GM12878 (cell line): ENCODE data around the gene POU6F2. TPM values are rescaled to one million over a fixed set of nuclear protein-coding genes. Genes with fewer than 3 reads are reported as not detected.
A peak's percentile ranks its signal among the peaks of the same experiment; 100 is the strongest.

ENCODE experiments used
- ATAC-seq: fragments of 200-7000 bp; cut with Tn5 transposase; 3 replicates; pipeline ENCODE4 v1.9.1; 2020; ENCODE audit warnings: mild to moderate bottlenecking, moderate library complexity
- BruUV-seq: library from RNA; stranded (reverse); fragments of 400-500 nt; replicated peaks from 2 replicates; lab custom pipeline; 2021; lab: Mats Ljungman, UMichigan
- CTCF ChIA-PET: fragments of 300-600 bp; sonication (Branson Sonifier 250); formaldehyde crosslinking; extraction: SDS; loops from one replicate; lab custom pipeline; 2021; ENCODE audit warnings: inconsistent platforms; lab: Yijun Ruan, JAX
- POLR2A ChIA-PET: fragments of 350-600 bp; formaldehyde crosslinking; extraction: SDS; loops from one replicate; lab custom pipeline; 2021; ENCODE audit warnings: inconsistent platforms; lab: Charles Lee
- RAD21 ChIA-PET: fragments of 300-600 bp; sonication (Branson Sonifier 250); formaldehyde crosslinking; loops from one replicate; lab custom pipeline; 2023; ENCODE audit warnings: antibody characterized with exemption; ENCODE audit not compliant: unreplicated experiment; lab: Charles Lee
- SMC1A ChIA-PET: fragments of 300-600 bp; sonication (Branson Sonifier 250); formaldehyde crosslinking; loops from one replicate; lab custom pipeline; 2023; ENCODE audit not compliant: unreplicated experiment, uncharacterized antibody; lab: Charles Lee
- DNase-seq: peaks from one replicate; pipeline ENCODE4 v3.0.0-alpha.2; 2011; ENCODE audit warnings: low read depth, low spot score
- FAIRE-seq: peaks from 3 replicates; lab custom pipeline; 2011; peaks lifted over from hg19 to GRCh38; lab: Jason Lieb, UNC
- H2AFZ ChIP-seq: 2 replicates; pipeline ENCODE4 v1.6.0; 2011; ENCODE audit warnings: low read depth, low read length, control low read depth; ENCODE audit not compliant: control insufficient read depth
- H3K27ac ChIP-seq: 2 replicates; pipeline ENCODE4 v1.5.1; 2011; ENCODE audit warnings: control low read depth; ENCODE audit not compliant: control insufficient read depth, insufficient read depth
- H3K27me3 ChIP-seq, 2 experiments: replicated peaks in 1 of 2; 2 replicates each; pipeline versions ENCODE4 v1.6.0 to v1.6.1; 2011; ENCODE audit warnings: low read length in 1 of 2; ENCODE audit not compliant: control insufficient read depth in 2 of 2, insufficient read depth in 2 of 2
- H3K36me3 ChIP-seq, 2 experiments: 2 replicates each; pipeline ENCODE4 v1.5.1; 2011; ENCODE audit warnings: low read length in 1 of 2; ENCODE audit not compliant: control insufficient read depth in 2 of 2, insufficient read depth in 2 of 2
- H3K4me1 ChIP-seq: 2 replicates; pipeline ENCODE4 v1.6.1; 2011; ENCODE audit warnings: mild to moderate bottlenecking, low read length, moderate library complexity, mixed read lengths; ENCODE audit not compliant: control insufficient read depth, insufficient read depth
- H3K4me2 ChIP-seq: 2 replicates; pipeline ENCODE4 v1.6.0; 2011; ENCODE audit warnings: control low read depth; ENCODE audit not compliant: control insufficient read depth, insufficient read depth
- H3K4me3 ChIP-seq: fragments of 200-600 bp; sonication (generic); 2 replicates; pipeline ENCODE4 v1.5.1; 2016
- H3K79me2 ChIP-seq: 2 replicates; pipeline ENCODE4 v1.6.0; 2011; ENCODE audit warnings: low read length; ENCODE audit not compliant: control insufficient read depth, insufficient read depth
- H3K9ac ChIP-seq: 2 replicates; pipeline ENCODE4 v1.8.0; 2011; ENCODE audit warnings: low read length, control low read depth, mixed read lengths; ENCODE audit not compliant: control insufficient read depth, insufficient read depth
- H3K9me3 ChIP-seq: replicated peaks from 3 replicates; pipeline ENCODE4 v1.5.1; 2011; ENCODE audit warnings: mild to moderate bottlenecking, low read length; ENCODE audit not compliant: control insufficient read depth, insufficient read depth
- H4K20me1 ChIP-seq: 2 replicates; pipeline ENCODE4 v1.6.0; 2011; ENCODE audit not compliant: control insufficient read depth, insufficient read depth
- BHLHE40 ChIP-seq, 2 experiments: fragments of 450-650 bp in 1 of 2; IDR thresholded peaks; 2 replicates each; pipeline ENCODE4 v1.6.1; 2011 to 2017; ENCODE audit warnings: low read depth in 2 of 2, borderline replicate concordance in 1 of 2, improper control_type of control experiment in 1 of 2, low read length in 1 of 2, mild to moderate bottlenecking in 1 of 2
- ETV6 ChIP-seq, 2 experiments: fragments of 450-650 bp in 1 of 2; IDR thresholded peaks in 1 of 2; conservative IDR thresholded peaks in 1 of 2; 2 replicates each; pipeline ENCODE4 v1.6.1; 2014; ENCODE audit warnings: antibody characterized with exemption in 1 of 2, borderline replicate concordance in 1 of 2, low read depth in 1 of 2, mild to moderate bottlenecking in 1 of 2, moderate library complexity in 1 of 2
- IKZF2 ChIP-seq, 2 experiments: fragments of 450-650 bp; IDR thresholded peaks; 2 replicates each; pipeline ENCODE4 v1.6.1; 2017; ENCODE audit warnings: mild to moderate bottlenecking in 2 of 2, moderate library complexity in 2 of 2
- MTA2 ChIP-seq: fragments of 450-650 bp; IDR thresholded peaks from 2 replicates; pipeline ENCODE4 v1.6.1; 2016; ENCODE audit warnings: low read depth, mild to moderate bottlenecking, moderate library complexity
- MXI1 ChIP-seq: fragments of 150-350 bp; IDR thresholded peaks from 2 replicates; pipeline ENCODE4 v1.6.1; 2011; ENCODE audit warnings: low read depth, mild to moderate bottlenecking, inconsistent platforms, low read length, improper control_type of control experiment
- NFIC ChIP-seq: IDR thresholded peaks from 2 replicates; pipeline ENCODE4 v1.6.1; 2012; ENCODE audit warnings: low read depth, mild to moderate bottlenecking, inconsistent platforms, low read length, moderate library complexity
- NFYA ChIP-seq: IDR thresholded peaks from 2 replicates; pipeline ENCODE4 v1.6.1; 2011; ENCODE audit warnings: low read depth, mild to moderate bottlenecking, low read length, improper control_type of control experiment, borderline replicate concordance
- NR2F1 ChIP-seq: fragments of 450-650 bp; conservative IDR thresholded peaks from 2 replicates; pipeline ENCODE4 v1.6.1; 2017; ENCODE audit warnings: mild to moderate bottlenecking
- POU2F2 ChIP-seq: IDR thresholded peaks from 3 replicates; pipeline ENCODE4 v1.6.1; 2011; ENCODE audit warnings: low read depth, mild to moderate bottlenecking, low read length, borderline replicate concordance
- SMAD1 ChIP-seq: fragments of 450-650 bp; IDR thresholded peaks from 2 replicates; pipeline ENCODE4 v1.6.1; 2018; ENCODE audit warnings: mild to moderate bottlenecking, low read depth; ENCODE audit not compliant: partially characterized antibody
- WGBS: methylation state at CpG from one replicate; pipeline ENCODE4 v1.1.6; 2016; ENCODE audit warnings: low lambda C conversion rate; ENCODE audit not compliant: insufficient replicate concordance, insufficient coverage; ENCODE audit errors: missing lambda C conversion rate; 5-methylcytosine and 5-hydroxymethylcytosine counted together
- in situ Hi-C: fragments of 300-500 bp; cut with MboI; formaldehyde crosslinking; loops from 9 replicates; pipeline ENCODE4 v1.14.3; 2018; ENCODE audit warnings: mixed read lengths
- intact Hi-C: fragments of 100-400 bp; cut with micrococcal nuclease; formaldehyde crosslinking; loops from one replicate; pipeline ENCODE4 v1.14.2; 2022; ENCODE audit not compliant: unreplicated experiment
- polyA plus RNA-seq, 11 experiments: library from polyadenylated mRNA; depleted of rRNA in 4 of 11; unstranded in 6 of 11; stranded (reverse) in 5 of 11; fragments of >200 nt; fragmentation: Nextera tagmentation in 4 of 11; fragmentation: Illumina TruSeq in 1 of 11; extraction: Ambion mirVana in 4 of 11; extraction: Trizol in 1 of 11; gene quantifications; 1 replicate in 1 of 11; 2 replicates in 10 of 11; pipeline versions ENCODE4 v1.2.1 to v1.2.3, GENCODE V29; 2011 to 2016; ENCODE audit warnings: inconsistent platforms in 2 of 11, missing spikeins in 2 of 11, low read depth in 1 of 11
- total RNA-seq, 4 experiments: library from RNA; depleted of rRNA in 3 of 4; stranded (reverse); fragments of >200 nt in 3 of 4; fragmentation: Illumina TruSeq in 1 of 4; extraction: Trizol in 1 of 4; gene quantifications; 2 replicates each; pipeline versions ENCODE4 v1.2.1 to v1.2.3, GENCODE V29; 2013 to 2021
- TF ChIP-seq, protein P1 (sequence below): fragments of 450-650 bp; IDR thresholded peaks from 2 replicates; pipeline ENCODE4 v1.6.1; 2017; ENCODE audit warnings: mild to moderate bottlenecking, moderate library complexity
- TF ChIP-seq, protein P2 (sequence below): fragments of 450-650 bp; IDR thresholded peaks from 2 replicates; pipeline ENCODE4 v1.6.1; 2016; ENCODE audit warnings: mild to moderate bottlenecking
- TF ChIP-seq, protein P3 (sequence below): fragments of 450-650 bp; IDR thresholded peaks from 2 replicates; pipeline ENCODE4 v1.6.1; 2016; ENCODE audit warnings: mild to moderate bottlenecking

POU6F2 gene
- total and polyA plus RNA-seq, 10 of the 15 experiments (the other 5 are each of a cell fraction or from before 2014, with no cell fraction given): 0.10 TPM; not detected in 9

GRCh38 chr7:39406467-39406866 is 428.8 kb downstream of the POU6F2 start:
- ATAC-seq: peak; percentile 89
- FAIRE-seq: no peak
- no peaks in the 10 kb centered on the region for H3K27me3 ChIP-seq
- in situ Hi-C loops (no loop called here), intact Hi-C loops (loop anchor here (5.0 kb wide), 2 partner anchors 34 to 49 kb away; no protein-coding TSS in a partner anchor)
- RAD21 ChIA-PET: interaction anchor here (0.6 to 1.7 kb wide), 4 partner anchors 11 to 186 kb away, joined by 3 to 5 read pairs (median 4); no protein-coding TSS in a partner anchor
- CTCF ChIA-PET: interaction anchor here (0.6 to 0.8 kb wide), 3 partner anchors 47 to 82 kb away, joined by 3 read pairs; no protein-coding TSS in a partner anchor
- no TSS peak for BruUV-seq
- H3K4me2 ChIP-seq: no peak overlapping the region
- no peak overlapping the region for H3K4me3 ChIP-seq
- no peak overlapping the region for H3K27ac ChIP-seq
- H4K20me1 ChIP-seq: no peaks in the 10 kb centered on the region
- H3K36me3 ChIP-seq: no peaks in the 10 kb centered on the region
- WGBS: 36% methylated on average over 10 of the region's 10 CpGs
- H3K9ac ChIP-seq: no peak overlapping the region
- DNase-seq: peak; percentile 8
- H3K9me3 ChIP-seq: no peaks in the 10 kb centered on the region
- H2AFZ ChIP-seq: no peak overlapping the region
- H3K79me2 ChIP-seq: no peaks in the 10 kb centered on the region
- SMC1A ChIA-PET: interaction anchor here (0.8 to 2.1 kb wide), 4 partner anchors 9 to 105 kb away, joined by 3 to 11 read pairs (median 6); no protein-coding TSS in a partner anchor
- POLR2A ChIA-PET: no interaction called here
- no peaks in the 10 kb centered on the region for H3K4me1 ChIP-seq
- TF ChIP-seq IKZF2 (IDR thresholded peaks at IDR 0.05) (peak in 1 of 2 experiments; percentile 24; a peak in 1 of 4 replicates), BHLHE40 (IDR thresholded peaks at IDR 0.05; ENCODE audit: borderline replicate concordance in 1 of 2, low read depth in 2 of 2, low read length in 1 of 2) (peak in 1 of 2 experiments; percentile 46; a peak in 1 of 4 replicates), NR2F1 (peak; percentile 65; the same call in 1 of the 2 replicates), POU2F2 (no peak), MTA2 (0 out of 2 replicates have a peak, but pooled peaks have one; percentile 14), NFIC (no peak), NFYA (no peak), ETV6 (conservative IDR thresholded peaks at IDR 0.05 in 1 of 2, IDR thresholded peaks at IDR 0.05 in 1 of 2; ENCODE audit: borderline replicate concordance in 1 of 2, low read depth in 1 of 2) (no peak), SMAD1 (no peak), MXI1 (no peak)
- TF ChIP-seq, protein P1, sequence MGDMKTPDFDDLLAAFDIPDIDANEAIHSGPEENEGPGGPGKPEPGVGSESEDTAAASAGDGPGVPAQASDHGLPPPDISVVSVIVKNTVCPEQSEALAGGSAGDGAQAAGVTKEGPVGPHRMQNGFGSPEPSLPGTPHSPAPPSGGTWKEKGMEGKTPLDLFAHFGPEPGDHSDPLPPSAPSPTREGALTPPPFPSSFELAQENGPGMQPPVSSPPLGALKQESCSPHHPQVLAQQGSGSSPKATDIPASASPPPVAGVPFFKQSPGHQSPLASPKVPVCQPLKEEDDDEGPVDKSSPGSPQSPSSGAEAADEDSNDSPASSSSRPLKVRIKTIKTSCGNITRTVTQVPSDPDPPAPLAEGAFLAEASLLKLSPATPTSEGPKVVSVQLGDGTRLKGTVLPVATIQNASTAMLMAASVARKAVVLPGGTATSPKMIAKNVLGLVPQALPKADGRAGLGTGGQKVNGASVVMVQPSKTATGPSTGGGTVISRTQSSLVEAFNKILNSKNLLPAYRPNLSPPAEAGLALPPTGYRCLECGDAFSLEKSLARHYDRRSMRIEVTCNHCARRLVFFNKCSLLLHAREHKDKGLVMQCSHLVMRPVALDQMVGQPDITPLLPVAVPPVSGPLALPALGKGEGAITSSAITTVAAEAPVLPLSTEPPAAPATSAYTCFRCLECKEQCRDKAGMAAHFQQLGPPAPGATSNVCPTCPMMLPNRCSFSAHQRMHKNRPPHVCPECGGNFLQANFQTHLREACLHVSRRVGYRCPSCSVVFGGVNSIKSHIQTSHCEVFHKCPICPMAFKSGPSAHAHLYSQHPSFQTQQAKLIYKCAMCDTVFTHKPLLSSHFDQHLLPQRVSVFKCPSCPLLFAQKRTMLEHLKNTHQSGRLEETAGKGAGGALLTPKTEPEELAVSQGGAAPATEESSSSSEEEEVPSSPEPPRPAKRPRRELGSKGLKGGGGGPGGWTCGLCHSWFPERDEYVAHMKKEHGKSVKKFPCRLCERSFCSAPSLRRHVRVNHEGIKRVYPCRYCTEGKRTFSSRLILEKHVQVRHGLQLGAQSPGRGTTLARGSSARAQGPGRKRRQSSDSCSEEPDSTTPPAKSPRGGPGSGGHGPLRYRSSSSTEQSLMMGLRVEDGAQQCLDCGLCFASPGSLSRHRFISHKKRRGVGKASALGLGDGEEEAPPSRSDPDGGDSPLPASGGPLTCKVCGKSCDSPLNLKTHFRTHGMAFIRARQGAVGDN: peak; percentile 53; the same call in 1 of the 2 replicates
- TF ChIP-seq, protein P2, sequence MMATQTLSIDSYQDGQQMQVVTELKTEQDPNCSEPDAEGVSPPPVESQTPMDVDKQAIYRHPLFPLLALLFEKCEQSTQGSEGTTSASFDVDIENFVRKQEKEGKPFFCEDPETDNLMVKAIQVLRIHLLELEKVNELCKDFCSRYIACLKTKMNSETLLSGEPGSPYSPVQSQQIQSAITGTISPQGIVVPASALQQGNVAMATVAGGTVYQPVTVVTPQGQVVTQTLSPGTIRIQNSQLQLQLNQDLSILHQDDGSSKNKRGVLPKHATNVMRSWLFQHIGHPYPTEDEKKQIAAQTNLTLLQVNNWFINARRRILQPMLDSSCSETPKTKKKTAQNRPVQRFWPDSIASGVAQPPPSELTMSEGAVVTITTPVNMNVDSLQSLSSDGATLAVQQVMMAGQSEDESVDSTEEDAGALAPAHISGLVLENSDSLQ: no peak
- TF ChIP-seq, protein P3, sequence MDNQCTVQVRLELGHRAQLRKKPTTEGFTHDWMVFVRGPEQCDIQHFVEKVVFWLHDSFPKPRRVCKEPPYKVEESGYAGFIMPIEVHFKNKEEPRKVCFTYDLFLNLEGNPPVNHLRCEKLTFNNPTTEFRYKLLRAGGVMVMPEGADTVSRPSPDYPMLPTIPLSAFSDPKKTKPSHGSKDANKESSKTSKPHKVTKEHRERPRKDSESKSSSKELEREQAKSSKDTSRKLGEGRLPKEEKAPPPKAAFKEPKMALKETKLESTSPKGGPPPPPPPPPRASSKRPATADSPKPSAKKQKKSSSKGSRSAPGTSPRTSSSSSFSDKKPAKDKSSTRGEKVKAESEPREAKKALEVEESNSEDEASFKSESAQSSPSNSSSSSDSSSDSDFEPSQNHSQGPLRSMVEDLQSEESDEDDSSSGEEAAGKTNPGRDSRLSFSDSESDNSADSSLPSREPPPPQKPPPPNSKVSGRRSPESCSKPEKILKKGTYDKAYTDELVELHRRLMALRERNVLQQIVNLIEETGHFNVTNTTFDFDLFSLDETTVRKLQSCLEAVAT: peak; percentile 93
